Kidney epithelial cell (primary cell): ENCODE data around the gene GUCY1A2. TPM values are rescaled to one million over a fixed set of nuclear protein-coding genes. Genes with fewer than 3 reads are reported as not detected.

Experiments used
- DNase-seq: peaks from one replicate; pipeline ENCODE4 v3.0.0-alpha.2; 2010; ENCODE audit warnings: low read depth
- H3K27me3 ChIP-seq: 2 replicates; pipeline ENCODE4 v1.6.0; 2011; ENCODE audit warnings: low read length; ENCODE audit not compliant: control insufficient read depth, insufficient read depth
- H3K36me3 ChIP-seq: 2 replicates; pipeline ENCODE4 v1.5.1; 2011; ENCODE audit warnings: low read length; ENCODE audit not compliant: control insufficient read depth, insufficient read depth
- H3K4me3 ChIP-seq: 2 replicates; pipeline ENCODE4 v1.5.1; 2011; ENCODE audit warnings: low read depth, mild to moderate bottlenecking, control low read depth, low read length
- CTCF ChIP-seq: IDR thresholded peaks from 2 replicates; pipeline ENCODE4 v1.5.1; 2011; ENCODE audit warnings: mild to moderate bottlenecking, moderate library complexity, low read length, control low read depth, inconsistent platforms; ENCODE audit not compliant: insufficient read depth, poor library complexity, severe bottlenecking
- total RNA-seq: library from RNA; depleted of rRNA; stranded (reverse); fragments of >200 nt; gene quantifications from 2 replicates; pipeline ENCODE4 v1.2.3, GENCODE V29; 2015

The GUCY1A2 gene
- total RNA-seq, 1 donor from 2014 or later, result 2.0 TPM

DNA sequence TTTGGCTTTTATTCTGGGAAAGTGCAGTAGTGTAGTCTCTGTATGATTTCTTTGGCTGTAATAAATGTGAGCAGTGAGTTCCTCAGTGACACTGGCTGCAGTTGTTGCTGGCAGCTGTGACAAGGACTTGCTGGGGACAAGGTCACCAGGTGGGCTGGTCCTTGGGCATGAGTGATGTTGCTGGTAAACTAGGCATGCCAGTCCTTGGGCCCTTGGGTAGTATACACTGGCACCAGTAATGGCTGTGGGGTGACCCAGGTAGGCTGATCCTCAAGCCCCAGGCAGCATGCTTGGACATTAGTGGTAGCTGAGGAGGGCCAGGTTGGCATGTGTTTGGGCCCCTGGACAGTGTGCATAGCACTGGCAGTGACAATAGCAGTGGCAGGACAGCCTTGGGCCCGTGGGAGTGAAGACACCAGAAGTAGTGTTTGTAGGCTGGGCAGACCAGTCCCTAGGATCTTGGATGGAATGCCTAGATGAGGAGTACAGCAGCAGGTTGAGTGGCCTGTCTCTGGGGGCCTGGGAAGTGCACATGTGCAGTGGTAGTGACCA lies 164.3 kb downstream of the GUCY1A2 start:
- no peaks in the 10 kb centered on the region for H3K36me3 ChIP-seq
- no peak for DNase-seq
- H3K27me3 ChIP-seq, result no peaks in the 10 kb centered on the region
- TF ChIP-seq CTCF, result no peak
- H3K4me3 ChIP-seq, result no peak overlapping the region

- no peak for TF ChIP-seq CTCF
- no peaks in the 10 kb centered on the region for H3K27me3 ChIP-seq
- no peak overlapping the region for H3K4me3 ChIP-seq
- DNase-seq, result no peak
- H3K36me3 ChIP-seq, result no peaks in the 10 kb centered on the region
These were observed 165.5 kb downstream of the GUCY1A2 start for GRCh38 chr11:106852779-106853178.

DNA sequence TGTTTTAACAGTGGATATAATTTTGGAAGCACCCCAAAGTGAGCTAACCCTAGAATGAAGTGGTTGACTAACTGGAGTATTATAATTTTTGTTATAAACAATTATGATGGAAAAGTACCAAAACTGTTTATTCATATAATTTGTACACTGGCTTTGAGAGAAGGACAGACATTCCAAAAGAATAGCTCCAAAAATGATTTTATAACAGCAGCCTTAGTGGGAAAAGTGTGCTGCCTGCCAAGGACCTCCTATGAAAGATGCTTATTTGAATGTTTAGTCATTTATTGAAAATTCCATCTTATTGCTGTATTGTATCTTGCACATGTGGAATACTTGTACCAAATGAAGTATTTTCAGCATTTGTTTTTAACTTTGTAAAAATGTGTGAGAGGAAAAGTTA lies 169.8 kb downstream of the GUCY1A2 start:
- no peaks in the 10 kb centered on the region for H3K27me3 ChIP-seq
- H3K4me3 ChIP-seq, result no peak overlapping the region
- TF ChIP-seq CTCF, result no peak
- H3K36me3 ChIP-seq, result no peaks in the 10 kb centered on the region
- no peak for DNase-seq

GRCh38 chr11:106842134-106842533 lies 176.1 kb downstream of the GUCY1A2 start:
- TF ChIP-seq CTCF, result no peak
- DNase-seq, result no peak

GRCh38 chr11:106840947-106841346 lies 177.3 kb downstream of the GUCY1A2 start:
- DNase-seq, result no peak
- Histone ChIP-seq H3K27me3 (no peaks in the 10 kb centered on the region), H3K36me3 (no peaks in the 10 kb centered on the region), H3K4me3 (no peak overlapping the region)
- no peak for TF ChIP-seq CTCF

More at GRCh38 chr11:106842134-106842533, 176.1 kb downstream of the GUCY1A2 start:
- Histone ChIP-seq H3K27me3 (no peaks in the 10 kb centered on the region), H3K4me3 (no peak overlapping the region), H3K36me3 (no peaks in the 10 kb centered on the region)

DNA sequence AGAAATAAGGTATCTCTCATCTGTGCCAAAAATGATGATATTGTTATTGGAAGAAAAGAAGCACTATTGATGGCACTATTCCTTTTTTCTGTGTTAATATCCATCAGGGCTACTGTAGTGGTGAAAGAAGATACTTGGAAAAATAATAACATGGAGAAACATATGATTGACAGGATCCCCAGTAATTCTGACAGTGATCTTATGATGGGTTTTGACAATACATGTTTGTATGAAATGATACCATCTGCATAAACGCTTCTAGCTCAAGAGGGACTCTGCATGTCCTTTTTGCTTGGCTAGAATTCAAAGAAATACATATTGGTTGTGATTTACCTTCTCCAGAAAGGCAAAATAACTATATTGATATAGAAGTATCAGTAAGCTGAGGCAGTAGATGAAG lies 178.1 kb downstream of the GUCY1A2 start:
- DNase-seq, result no peak
- TF ChIP-seq CTCF, result no peak
- H3K36me3 ChIP-seq, result no peaks in the 10 kb centered on the region
- H3K27me3 ChIP-seq, result no peaks in the 10 kb centered on the region
- no peak overlapping the region for H3K4me3 ChIP-seq
